HepG2 (cell line): ENCODE results near the gene TFCP2L1. TPM values are rescaled to one million over a fixed set of nuclear protein-coding genes. Genes with fewer than 3 reads are reported as not detected.

Experiments
- ATAC-seq: fragments of 200-7000 bp; cut with Tn5 transposase; 3 replicates; pipeline ENCODE4 v1.9.1; 2020; ENCODE audit warnings: mild to moderate bottlenecking, moderate library complexity
- BruUV-seq: library from RNA; stranded (reverse); fragments of 400-500 nt; replicated peaks from 2 replicates; lab custom pipeline; 2021; lab: Mats Ljungman, UMichigan
- CTCF ChIA-PET: fragments of 300-600 bp; formaldehyde crosslinking; extraction: SDS; loops from one replicate; lab custom pipeline; 2021; ENCODE audit warnings: low total read pairs, inconsistent platforms, low intra/inter-chr PET ratio; lab: Yijun Ruan, JAX
- POLR2A ChIA-PET: fragments of 350-600 bp; sonication (Branson Sonifier 250); formaldehyde crosslinking; loops from one replicate; lab custom pipeline; 2020; ENCODE audit warnings: antibody characterized with exemption, inconsistent platforms; lab: Yijun Ruan, JAX
- DNase-seq: peaks from one replicate; pipeline ENCODE4 v3.0.0-alpha.2; 2015; ENCODE audit warnings: low spot score
- FAIRE-seq: peaks from 3 replicates; lab custom pipeline; 2011; peaks lifted over from hg19 to GRCh38; lab: Jason Lieb, UNC
- H2AFZ ChIP-seq: one replicate; pipeline ENCODE4 v1.6.1; 2011; ENCODE audit warnings: low read length, inconsistent platforms
- H3K27ac ChIP-seq: fragments of 300-600 bp; 3 replicates; pipeline ENCODE4 v1.8.0; 2011; ENCODE audit warnings: mixed run types, mild to moderate bottlenecking, mixed read lengths, low read length, inconsistent platforms; ENCODE audit not compliant: insufficient read depth; ENCODE audit errors: extremely low read length
- H3K27me3 ChIP-seq, 2 experiments: fragments of 200-600 bp in 1 of 2; 2 replicates in 1 of 2; 3 replicates in 1 of 2; pipeline versions ENCODE4 v1.6.0 to v1.8.0; 2011; ENCODE audit warnings: low read length in 2 of 2, mild to moderate bottlenecking in 2 of 2, moderate library complexity in 2 of 2, inconsistent platforms in 1 of 2; ENCODE audit not compliant: insufficient read depth in 2 of 2, control insufficient read depth in 1 of 2
- H3K36me3 ChIP-seq, 2 experiments: fragments of 200-600 bp in 1 of 2; replicated peaks in 1 of 2; 2 replicates in 1 of 2; 3 replicates in 1 of 2; pipeline versions ENCODE4 v1.5.1 to v1.8.0; 2011; ENCODE audit warnings: low read length in 2 of 2, inconsistent platforms in 1 of 2; ENCODE audit not compliant: insufficient read depth in 2 of 2, control insufficient read depth in 1 of 2
- H3K4me1 ChIP-seq: 2 replicates; pipeline ENCODE4 v1.5.1; 2012; ENCODE audit warnings: low read length, inconsistent platforms; ENCODE audit not compliant: insufficient read depth
- H3K4me2 ChIP-seq: 2 replicates; pipeline ENCODE4 v1.6.0; 2011; ENCODE audit warnings: low read depth, low read length, inconsistent platforms
- H3K4me3 ChIP-seq, 3 experiments: fragments of 200-600 bp in 1 of 3; sonication (generic), shearing (Covaris generic) in 1 of 3; replicated peaks in 1 of 3; 2 replicates each; pipeline ENCODE4 v1.5.1; 2011 to 2016; ENCODE audit warnings: low read length in 3 of 3, inconsistent platforms in 2 of 3, low read depth in 2 of 3, mild to moderate bottlenecking in 2 of 3, control low read depth in 1 of 3, mixed read lengths in 1 of 3; ENCODE audit not compliant: insufficient read depth in 1 of 3
- H3K79me2 ChIP-seq: one replicate; pipeline ENCODE4 v1.6.1; 2011; ENCODE audit warnings: low read length, inconsistent platforms; ENCODE audit not compliant: insufficient read depth
- H3K9ac ChIP-seq: 2 replicates; pipeline ENCODE4 v1.6.0; 2011; ENCODE audit warnings: mild to moderate bottlenecking, low read depth, low read length, inconsistent platforms; ENCODE audit not compliant: insufficient read depth
- H3K9me3 ChIP-seq: 2 replicates; pipeline ENCODE4 v1.5.1; 2012; ENCODE audit warnings: mild to moderate bottlenecking, low read length
- H4K20me1 ChIP-seq: 2 replicates; pipeline ENCODE4 v1.6.0; 2011; ENCODE audit warnings: inconsistent platforms, mild to moderate bottlenecking, low read length, moderate library complexity; ENCODE audit not compliant: insufficient read depth
- KLF9 ChIP-seq: IDR thresholded peaks from 2 replicates; pipeline ENCODE4 v1.6.1; 2016; ENCODE audit warnings: low read depth
- MLX ChIP-seq: IDR thresholded peaks from 2 replicates; pipeline ENCODE4 v1.6.1; 2016
- SMAD1 ChIP-seq: sonication (generic); formaldehyde crosslinking; IDR thresholded peaks from 2 replicates; pipeline ENCODE4 v1.4.0; 2020; ENCODE audit warnings: missing genetic modification reagents, low read depth, mild to moderate bottlenecking, borderline replicate concordance
- YEATS2 ChIP-seq: sonication (generic); formaldehyde crosslinking; IDR thresholded peaks from 2 replicates; pipeline ENCODE4 v1.4.0; 2020; ENCODE audit warnings: missing genetic modification reagents, borderline replicate concordance
- ZBTB25 ChIP-seq: IDR thresholded peaks from 2 replicates; pipeline ENCODE4 v1.6.1; 2018; ENCODE audit warnings: missing genetic modification reagents
- ZNF496 ChIP-seq: sonication (generic); formaldehyde crosslinking; IDR thresholded peaks from 2 replicates; pipeline ENCODE4 v1.8.1; 2023; ENCODE audit warnings: mild to moderate bottlenecking, moderate library complexity, missing genetic modification reagents; ENCODE audit not compliant: insufficient replicate concordance
- ZNF569 ChIP-seq: sonication (generic); formaldehyde crosslinking; IDR thresholded peaks from 2 replicates; pipeline ENCODE4 v1.5.0; 2020; ENCODE audit warnings: mild to moderate bottlenecking, missing genetic modification reagents, moderate library complexity, borderline replicate concordance
- ZNF615 ChIP-seq: sonication (generic); formaldehyde crosslinking; IDR thresholded peaks from 2 replicates; pipeline ENCODE4 v1.5.0; 2020; ENCODE audit warnings: mild to moderate bottlenecking, missing genetic modification reagents, borderline replicate concordance
- ZNF710 ChIP-seq: sonication (generic); formaldehyde crosslinking; IDR thresholded peaks from 2 replicates; pipeline ENCODE4 v1.5.0; 2020; ENCODE audit warnings: mild to moderate bottlenecking, missing genetic modification reagents, borderline replicate concordance
- WGBS: methylation state at CpG from one replicate; pipeline ENCODE4 v1.1.6; 2017; ENCODE audit warnings: low lambda C conversion rate; 5-methylcytosine and 5-hydroxymethylcytosine counted together
- in situ Hi-C: cut with HindIII; loops from 2 replicates; pipeline ENCODE4 v1.10.0; 2017; ENCODE audit warnings: low pct_unique_long_range_greater_than_20kb; ENCODE audit not compliant: extremely low pct_ligation_motif_present
- intact Hi-C: fragments of 100-400 bp; cut with micrococcal nuclease; formaldehyde crosslinking; loops from one replicate; pipeline ENCODE4 v1.10.0; 2022; ENCODE audit not compliant: unreplicated experiment
- polyA plus RNA-seq, 8 experiments: library from polyadenylated mRNA; depleted of rRNA in 3 of 8; stranded (reverse) in 7 of 8; unstranded in 1 of 8; fragments of >200 nt; fragmentation: Illumina TruSeq in 4 of 8; extraction: Trizol in 4 of 8; gene quantifications; 2 replicates each; pipeline versions ENCODE4 v1.2.1 to v1.2.3, GENCODE V29; 2011 to 2016; ENCODE audit warnings: low read depth in 4 of 8, missing spikeins in 1 of 8, mixed read lengths in 1 of 8; ENCODE audit not compliant: insufficient read depth in 1 of 8
- total RNA-seq, 5 experiments: library from RNA; depleted of rRNA; stranded (reverse); fragments of >200 nt; fragmentation: Illumina TruSeq; extraction: Trizol; gene quantifications; 2 replicates each; pipeline ENCODE4 v1.2.3, GENCODE V29; 2016; ENCODE audit warnings: low read depth in 1 of 5

Gene TFCP2L1
- total and polyA plus RNA-seq, 2 of the 13 experiments (the other 11 are each of a cell fraction or from before 2014, with no cell fraction given), result under 0.01 TPM; not detected in 1

DNA sequence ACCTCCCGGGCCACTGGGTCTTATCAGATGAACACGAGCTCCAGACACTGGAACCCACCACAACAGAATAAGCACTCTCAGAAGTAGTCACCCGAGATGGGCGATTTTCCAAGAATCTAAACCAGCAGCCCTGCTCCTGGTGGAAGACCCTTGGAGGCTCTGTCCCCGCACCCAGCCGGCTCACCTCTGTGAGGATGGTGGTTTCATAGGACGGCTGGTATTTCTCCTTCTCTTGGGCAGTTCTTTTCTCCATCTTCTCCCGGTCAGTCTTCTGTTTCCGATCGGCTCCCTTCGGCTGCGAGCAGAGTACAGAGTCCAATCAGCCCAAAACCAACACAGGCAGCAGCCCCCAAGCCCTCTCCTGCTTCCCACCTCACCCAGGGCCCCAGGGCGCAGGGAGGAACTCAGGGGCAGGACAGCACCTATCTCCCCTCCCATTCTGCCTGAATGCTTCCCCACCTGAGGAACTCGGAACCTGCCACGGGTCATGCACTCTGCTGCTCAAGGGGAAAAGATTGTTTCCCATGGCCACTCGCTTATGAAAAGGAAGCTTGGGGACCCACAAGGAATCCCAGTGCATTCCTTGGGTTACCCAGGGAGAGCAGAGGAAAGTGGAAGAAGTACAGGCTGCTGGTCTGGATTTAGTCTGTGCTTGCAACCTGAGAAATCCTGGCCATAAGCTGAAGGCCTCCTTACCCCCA is 42.7 kb downstream of the TFCP2L1 start:
- Histone ChIP-seq H3K4me1 (no peaks in the 10 kb centered on the region), H3K4me3 (no peak overlapping the region), H3K79me2 (no peaks in the 10 kb centered on the region), H3K27ac (no peak overlapping the region), H3K4me2 (no peak overlapping the region), H3K36me3 (no peaks in the 10 kb centered on the region)
- ATAC-seq, result no peak
- BruUV-seq, result no TSS peak
- no peak for FAIRE-seq
- WGBS, result 5% methylated on average over 15 of the region's 16 CpGs
- in situ Hi-C loops (no loop called here), intact Hi-C loops (no loop called here)
- no peak for DNase-seq
- TF ChIP-seq ZNF496 (CRISPR knock-in tag) (no peak), ZNF710 (CRISPR knock-in tag) (no peak), ZNF615 (CRISPR knock-in tag) (no peak), YEATS2 (CRISPR knock-in tag) (no peak), SMAD1 (no peak), MLX (CRISPR knock-in tag) (no peak), ZBTB25 (CRISPR knock-in tag) (no peak), KLF9 (CRISPR knock-in tag) (no peak), ZNF569 (CRISPR knock-in tag) (no peak)
- TF ChIP-seq, all 625 proteins: peak for 0
- ChIA-PET CTCF (no interaction called here), POLR2A (no interaction called here)
- peaks cover 17 to 94% of the 10 kb centered on the region in 2 experiments; a peak in 4 of 5 replicates for H3K27me3 ChIP-seq
- H2AFZ ChIP-seq, result no peak overlapping the region
- H3K9ac ChIP-seq, result no peak overlapping the region
- H4K20me1 ChIP-seq, result no peaks in the 10 kb centered on the region
- H3K9me3 ChIP-seq, result no peaks in the 10 kb centered on the region
